GM21381 (cell line): Measurements from ENCODE around the gene MAP3K4.
"Not testable (repeated sequence)": the region's sequence is repeated elsewhere in the genome, so short reads cannot be mapped to it uniquely, and the experiment has no call there.

Source experiments
- ATAC-seq: cut with Tn5 transposase; IDR thresholded peaks from one replicate; pipeline ENCODE4 v1.9.1; 2021; ENCODE audit warnings: mild to moderate bottlenecking, moderate library complexity; ENCODE audit not compliant: unreplicated experiment

Gene MAP3K4

GRCh38 chr6:161117308-161117707 is 125.7 kb downstream of the MAP3K4 start:
- no peak for ATAC-seq

- no peak for ATAC-seq
These were observed 126.4 kb downstream of the MAP3K4 start for GRCh38 chr6:161117942-161118341.

GRCh38 chr6:161123319-161123718 is 131.8 kb downstream of the MAP3K4 start:
- not testable (repeated sequence) for ATAC-seq

- no peak for ATAC-seq
These were observed 134.0 kb downstream of the MAP3K4 start for GRCh38 chr6:161125591-161125990.

GRCh38 chr6:161127071-161127740 is 135.6 kb downstream of the MAP3K4 start:
- ATAC-seq, result no peak

GRCh38 chr6:161128230-161128629 is 136.7 kb downstream of the MAP3K4 start:
- ATAC-seq, result no peak

GRCh38 chr6:161128680-161129196 is 137.2 kb downstream of the MAP3K4 start:
- ATAC-seq, result no peak

GRCh38 chr6:161130541-161130940 is 139.0 kb downstream of the MAP3K4 start:
- no peak for ATAC-seq

- no peak for ATAC-seq
These were observed 139.6 kb downstream of the MAP3K4 start for GRCh38 chr6:161130967-161131766.

GRCh38 chr6:161132384-161132783 is 140.8 kb downstream of the MAP3K4 start:
- ATAC-seq, result no peak

- no peak for ATAC-seq
These were observed 142.4 kb downstream of the MAP3K4 start for GRCh38 chr6:161133963-161134362.

- ATAC-seq, result no peak
These were observed 143.2 kb downstream of the MAP3K4 start for GRCh38 chr6:161134550-161135298.

GRCh38 chr6:161135695-161136591 is 144.4 kb downstream of the MAP3K4 start:
- peak; percentile 39 for ATAC-seq

GRCh38 chr6:161136655-161137054 is 145.1 kb downstream of the MAP3K4 start:
- no peak for ATAC-seq

- ATAC-seq, result no peak
These were observed 145.8 kb downstream of the MAP3K4 start for GRCh38 chr6:161137320-161137719.

- no peak for ATAC-seq
These were observed 146.4 kb downstream of the MAP3K4 start for GRCh38 chr6:161137839-161138542.

GRCh38 chr6:161138543-161139303 is 147.2 kb downstream of the MAP3K4 start:
- no peak for ATAC-seq

GRCh38 chr6:161139304-161139765 is 147.8 kb downstream of the MAP3K4 start:
- no peak for ATAC-seq
